Measurements from ENCODE around the gene GRIP1.

DNA sequence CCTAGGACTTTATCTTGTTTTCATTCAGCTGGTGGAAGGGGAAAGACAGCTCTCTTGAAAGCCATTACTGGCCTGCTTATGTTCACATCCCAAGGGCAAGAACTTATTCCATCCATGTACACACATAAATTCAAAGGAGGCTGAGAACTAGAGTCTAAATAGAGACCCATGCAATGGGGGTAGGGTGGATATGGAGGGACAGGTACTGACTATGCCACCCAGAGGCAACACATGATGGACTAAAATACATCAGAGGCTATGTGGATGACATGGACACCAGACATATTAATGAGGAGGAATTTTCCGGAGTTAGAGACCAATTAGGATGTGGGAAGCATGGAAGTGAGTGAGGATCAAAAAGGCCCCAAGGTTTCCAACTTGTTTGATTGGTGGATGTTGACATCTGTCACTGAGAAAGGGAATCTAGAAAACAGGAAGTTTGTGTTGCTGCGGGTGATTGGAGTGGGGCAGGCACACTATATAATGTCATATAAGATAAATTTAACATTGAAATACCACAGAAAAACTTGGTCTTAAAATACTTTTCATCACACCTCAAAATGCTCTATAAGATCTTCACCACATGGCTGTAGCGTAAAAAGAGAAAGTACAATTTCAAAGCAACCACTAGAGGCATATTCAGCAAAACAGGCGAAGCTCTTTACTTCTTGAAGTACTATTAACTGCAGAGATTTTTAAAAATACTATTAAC is 130.4 kb downstream of the GRIP1 start:
- TF ChIP-seq CTCF (IDR thresholded peaks at IDR 0.05; ENCODE audit: low read depth, low read length) (no peak), MYC (IDR thresholded peaks at IDR 0.05; ENCODE audit: low read depth, low read length) (no peak), POLR2A (IDR thresholded peaks at IDR 0.05; ENCODE audit: extremely low read depth, insufficient read length) (no peak)
- TF ChIP-seq, protein P1, sequence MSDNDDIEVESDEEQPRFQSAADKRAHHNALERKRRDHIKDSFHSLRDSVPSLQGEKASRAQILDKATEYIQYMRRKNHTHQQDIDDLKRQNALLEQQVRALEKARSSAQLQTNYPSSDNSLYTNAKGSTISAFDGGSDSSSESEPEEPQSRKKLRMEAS (IDR thresholded peaks at IDR 0.05; ENCODE audit: low read depth, low read length) = no peak

Measured in NB4 (cell line).